NCI-H2227 (cell line): Measurements from ENCODE around the gene HOXC11.

Source experiments
- DNase-seq: peaks from one replicate; lab custom pipeline; 2025; ENCODE audit not compliant: unreplicated experiment; lab: John Stamatoyannopoulos, UW

Gene HOXC11

GRCh38 chr12:53942467-53942997, 30.4 kb upstream of the HOXC11 start:
- DNase-seq: no peak

- DNase-seq: no peak
Observed at GRCh38 chr12:53944209-53944608, 28.7 kb upstream of the HOXC11 start.

GRCh38 chr12:53944907-53945847, 27.7 kb upstream of the HOXC11 start:
- no peak for DNase-seq

- DNase-seq: no peak
Observed at GRCh38 chr12:53947743-53948142, 25.2 kb upstream of the HOXC11 start.

- DNase-seq: no peak
Observed at GRCh38 chr12:53948650-53949593, 24.0 kb upstream of the HOXC11 start.

GRCh38 chr12:53949631-53950436, 23.1 kb upstream of the HOXC11 start:
- DNase-seq: peak; percentile 25

- no peak for DNase-seq
Observed at GRCh38 chr12:53950437-53950773, 22.5 kb upstream of the HOXC11 start.

- no peak for DNase-seq
Observed at GRCh38 chr12:53950789-53951576, 21.9 kb upstream of the HOXC11 start.

GRCh38 chr12:53951577-53952334, 21.2 kb upstream of the HOXC11 start:
- DNase-seq: no peak

- no peak for DNase-seq
Observed at GRCh38 chr12:53952335-53952694, 20.6 kb upstream of the HOXC11 start.

GRCh38 chr12:53952871-53953734, 19.8 kb upstream of the HOXC11 start:
- no peak for DNase-seq

- no peak for DNase-seq
Observed at GRCh38 chr12:53953831-53954693, 18.9 kb upstream of the HOXC11 start.

- DNase-seq: no peak
Observed at GRCh38 chr12:53954694-53955035, 18.3 kb upstream of the HOXC11 start, which contains the start of gene HOXC12. TSS of gene HOXC12 (plus strand) at chr12:53954903. CDS start at chr12:53954930, 27 bp downstream.

GRCh38 chr12:53955036-53955775, 17.7 kb upstream of the HOXC11 start:
- no peak for DNase-seq

GRCh38 chr12:53955776-53956250, 17.1 kb upstream of the HOXC11 start:
- no peak for DNase-seq

- no peak for DNase-seq
Observed at GRCh38 chr12:53956251-53956887, 16.6 kb upstream of the HOXC11 start.
